Astrocyte of the cerebellum (primary cell): ENCODE data around the gene TFAP2E.

Experiments
- DNase-seq: peaks from one replicate; pipeline ENCODE4 v3.0.0-alpha.2; 2011; ENCODE audit warnings: low read depth
- H3K4me3 ChIP-seq: 2 replicates; pipeline ENCODE4 v1.5.1; 2011; ENCODE audit warnings: mild to moderate bottlenecking, low read depth, low read length, moderate library complexity
- CTCF ChIP-seq: IDR thresholded peaks from 2 replicates; pipeline ENCODE4 v1.5.1; 2012; ENCODE audit warnings: low read length, low read depth, moderate library complexity, mild to moderate bottlenecking; ENCODE audit errors: missing control alignments
- in situ Hi-C: cut with HindIII; loops from 2 replicates; pipeline ENCODE4 v1.10.0; 2017; ENCODE audit warnings: low sequenced_read_pairs

The TFAP2E gene

GRCh38 chr1:35588197-35588910 is 15.2 kb downstream of the TFAP2E start:
- TF ChIP-seq CTCF, result no peak
- in situ Hi-C loops, result no loop called here
- DNase-seq, result no peak
- H3K4me3 ChIP-seq, result no peak overlapping the region

- H3K4me3 ChIP-seq, result no peak overlapping the region
- no peak for TF ChIP-seq CTCF
- in situ Hi-C loops, result no loop called here
- no peak for DNase-seq
These were observed 16.7 kb downstream of the TFAP2E start for GRCh38 chr1:35589516-35590427.

GRCh38 chr1:35590476-35591040 is 17.4 kb downstream of the TFAP2E start:
- no peak for DNase-seq
- no peak overlapping the region for H3K4me3 ChIP-seq
- in situ Hi-C loops, result no loop called here
- TF ChIP-seq CTCF, result no peak

- DNase-seq, result no peak
- no peak overlapping the region for H3K4me3 ChIP-seq
- no peak for TF ChIP-seq CTCF
- in situ Hi-C loops, result no loop called here
These were observed 18.1 kb downstream of the TFAP2E start for GRCh38 chr1:35591211-35591610.

- no peak for TF ChIP-seq CTCF
- in situ Hi-C loops, result no loop called here
- no peak for DNase-seq
- H3K4me3 ChIP-seq, result no peak overlapping the region
These were observed 20.1 kb downstream of the TFAP2E start for GRCh38 chr1:35592991-35593769.
